ENCODE results near the gene PEMT.

Gene PEMT

GRCh38 chr17:17587614-17588337, 3.7 kb downstream of the PEMT start:
- no peak for DNase-seq (ENCODE audit: extremely low read depth, insufficient read length)
- no peaks in the 10 kb centered on the region for H3K27me3 ChIP-seq (replicated peaks; ENCODE audit: control insufficient read depth, insufficient read depth, low read length)
- no peaks in the 10 kb centered on the region for H3K36me3 ChIP-seq (ENCODE audit: control insufficient read depth, insufficient read depth, low read length)
- TF ChIP-seq CTCF (IDR thresholded peaks at IDR 0.05; ENCODE audit: insufficient read depth, low read length, poor library complexity, severe bottlenecking), result no peak
- no peak overlapping the region for H3K4me3 ChIP-seq (replicated peaks; ENCODE audit: low read depth, low read length)

DNA sequence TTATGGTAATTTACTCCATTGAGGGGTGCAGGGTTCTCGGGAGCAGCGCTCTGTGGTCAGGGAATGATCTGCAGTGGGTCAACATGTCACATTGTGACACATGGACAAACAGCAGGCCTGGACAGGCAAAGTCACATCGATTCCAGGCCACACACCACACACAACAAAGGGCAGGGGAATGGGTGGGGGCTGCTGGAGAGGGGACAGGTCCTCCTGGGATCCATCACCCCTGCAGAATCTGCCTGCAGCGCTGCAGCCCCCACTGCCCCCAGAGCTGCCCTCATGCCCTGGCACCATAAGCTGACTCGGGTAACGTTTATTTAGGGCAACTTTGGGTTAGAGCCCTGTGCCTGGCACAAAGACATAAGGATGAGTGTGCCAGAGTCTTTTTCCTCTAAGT, 9.1 kb downstream of the PEMT start:
- no peaks in the 10 kb centered on the region for H3K27me3 ChIP-seq (replicated peaks; ENCODE audit: control insufficient read depth, insufficient read depth, low read length)
- H3K36me3 ChIP-seq (ENCODE audit: control insufficient read depth, insufficient read depth, low read length), result no peaks in the 10 kb centered on the region
- DNase-seq (ENCODE audit: extremely low read depth, insufficient read length), result no peak
- no peak for TF ChIP-seq CTCF (IDR thresholded peaks at IDR 0.05; ENCODE audit: insufficient read depth, low read length, poor library complexity, severe bottlenecking)
- no peak overlapping the region for H3K4me3 ChIP-seq (replicated peaks; ENCODE audit: low read depth, low read length)

DNA sequence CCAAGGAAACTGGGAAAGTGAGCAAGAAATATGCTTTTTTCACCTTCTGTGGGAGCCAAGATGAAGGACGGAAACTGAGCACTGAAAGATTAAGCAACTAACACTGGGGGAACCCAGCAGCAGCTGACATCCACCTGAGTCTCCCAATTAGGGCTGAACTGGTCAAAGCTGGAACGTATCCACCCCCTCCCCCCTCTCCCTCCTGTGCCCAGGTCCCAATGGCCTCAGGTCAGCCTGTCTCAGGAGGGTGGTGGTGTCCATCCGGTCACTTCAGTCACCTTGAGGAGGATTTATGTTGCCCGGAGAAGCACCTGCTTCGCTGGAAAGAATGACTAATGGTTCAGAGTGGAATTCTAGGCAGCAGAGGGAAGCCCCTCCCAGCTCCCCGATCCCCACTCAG, 10.0 kb downstream of the PEMT start:
- TF ChIP-seq CTCF (IDR thresholded peaks at IDR 0.05; ENCODE audit: insufficient read depth, low read length, poor library complexity, severe bottlenecking), result no peak
- no peaks in the 10 kb centered on the region for H3K27me3 ChIP-seq (replicated peaks; ENCODE audit: control insufficient read depth, insufficient read depth, low read length)

DNA sequence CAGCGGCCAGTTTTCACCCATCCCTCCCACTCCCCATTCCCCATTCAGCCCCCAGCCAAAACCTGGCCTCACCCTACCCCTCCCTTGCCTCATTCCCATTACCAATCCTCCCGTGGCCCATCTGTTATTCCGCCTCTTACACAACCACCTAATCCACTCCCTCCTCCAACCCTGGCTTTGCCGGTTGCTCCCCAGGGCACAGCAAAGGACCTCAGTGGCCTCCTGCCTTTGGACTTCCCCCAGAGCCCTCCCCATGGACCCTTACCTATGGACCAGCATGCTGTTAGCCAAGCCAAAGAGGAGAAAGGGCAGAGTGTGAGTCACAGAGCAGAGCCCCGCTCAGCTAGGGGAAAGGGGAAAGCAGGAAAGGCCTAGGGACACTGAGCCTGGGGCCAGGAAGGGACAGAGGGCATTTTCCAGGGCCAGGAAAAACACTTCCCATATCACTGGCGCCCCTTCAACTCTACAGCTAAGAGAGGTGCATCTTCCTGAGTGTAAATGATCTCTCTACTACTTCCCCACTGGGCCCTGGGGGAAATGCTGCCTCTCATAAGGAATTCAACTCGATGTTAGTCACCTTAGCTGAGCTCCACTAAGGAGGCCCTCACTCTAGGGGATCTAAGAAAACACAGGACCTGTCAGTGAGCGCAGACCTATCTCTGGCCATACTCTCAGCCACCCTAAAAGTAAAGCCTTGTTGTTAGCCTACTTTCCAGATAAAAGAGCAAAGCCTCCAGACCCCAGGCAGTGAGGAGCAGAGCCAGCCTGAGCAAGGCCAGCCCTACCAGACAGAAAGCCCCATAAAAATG, 10.6 kb downstream of the PEMT start:
- H3K36me3 ChIP-seq (ENCODE audit: control insufficient read depth, insufficient read depth, low read length), result no peaks in the 10 kb centered on the region
- no peaks in the 10 kb centered on the region for H3K27me3 ChIP-seq (replicated peaks; ENCODE audit: control insufficient read depth, insufficient read depth, low read length)
- no peak for DNase-seq (ENCODE audit: extremely low read depth, insufficient read length)
- no peak for TF ChIP-seq CTCF (IDR thresholded peaks at IDR 0.05; ENCODE audit: insufficient read depth, low read length, poor library complexity, severe bottlenecking)
- H3K4me3 ChIP-seq (replicated peaks; ENCODE audit: low read depth, low read length), result no peak overlapping the region

More for the DNA sequence above, 10.0 kb downstream of the PEMT start:
- no peak for DNase-seq (ENCODE audit: extremely low read depth, insufficient read length)
- Histone ChIP-seq H3K36me3 (ENCODE audit: control insufficient read depth, insufficient read depth, low read length) (no peaks in the 10 kb centered on the region), H3K4me3 (replicated peaks; ENCODE audit: low read depth, low read length) (no peak overlapping the region)

GRCh38 chr17:17579691-17580090, 11.8 kb downstream of the PEMT start:
- Histone ChIP-seq H3K4me3 (replicated peaks; ENCODE audit: low read depth, low read length) (no peak overlapping the region), H3K27me3 (replicated peaks; ENCODE audit: control insufficient read depth, insufficient read depth, low read length) (no peaks in the 10 kb centered on the region), H3K36me3 (ENCODE audit: control insufficient read depth, insufficient read depth, low read length) (no peaks in the 10 kb centered on the region)
- DNase-seq (ENCODE audit: extremely low read depth, insufficient read length), result no peak
- no peak for TF ChIP-seq CTCF (IDR thresholded peaks at IDR 0.05; ENCODE audit: insufficient read depth, low read length, poor library complexity, severe bottlenecking)
